K562 (cell line): ENCODE measurements around the gene HBQ1.
"Not testable (repeated sequence)": the region's sequence is repeated elsewhere in the genome, so short reads cannot be mapped to it uniquely, and the experiment has no call there.

ENCODE experiments used
- CEBPB ChIP-seq: fragments of 450-650 bp; IDR thresholded peaks from 2 replicates; pipeline ENCODE4 v1.6.1; 2016; ENCODE audit warnings: missing genetic modification characterization, missing compliant biosample characterization
- RFX5 ChIP-seq: IDR thresholded peaks from 2 replicates; pipeline ENCODE4 v1.6.1; 2011; ENCODE audit warnings: low read depth, mild to moderate bottlenecking, improper control_type of control experiment, low read length

- TF ChIP-seq RFX5; CEBPB (tag): not testable (repeated sequence)
Measured at GRCh38 chr16:176006-176405, 4.3 kb upstream of the HBQ1 start.
